ENCODE results near the gene ZHX3.
A peak's percentile ranks its signal among the peaks of the same experiment; 100 is the strongest.

The ZHX3 gene

DNA sequence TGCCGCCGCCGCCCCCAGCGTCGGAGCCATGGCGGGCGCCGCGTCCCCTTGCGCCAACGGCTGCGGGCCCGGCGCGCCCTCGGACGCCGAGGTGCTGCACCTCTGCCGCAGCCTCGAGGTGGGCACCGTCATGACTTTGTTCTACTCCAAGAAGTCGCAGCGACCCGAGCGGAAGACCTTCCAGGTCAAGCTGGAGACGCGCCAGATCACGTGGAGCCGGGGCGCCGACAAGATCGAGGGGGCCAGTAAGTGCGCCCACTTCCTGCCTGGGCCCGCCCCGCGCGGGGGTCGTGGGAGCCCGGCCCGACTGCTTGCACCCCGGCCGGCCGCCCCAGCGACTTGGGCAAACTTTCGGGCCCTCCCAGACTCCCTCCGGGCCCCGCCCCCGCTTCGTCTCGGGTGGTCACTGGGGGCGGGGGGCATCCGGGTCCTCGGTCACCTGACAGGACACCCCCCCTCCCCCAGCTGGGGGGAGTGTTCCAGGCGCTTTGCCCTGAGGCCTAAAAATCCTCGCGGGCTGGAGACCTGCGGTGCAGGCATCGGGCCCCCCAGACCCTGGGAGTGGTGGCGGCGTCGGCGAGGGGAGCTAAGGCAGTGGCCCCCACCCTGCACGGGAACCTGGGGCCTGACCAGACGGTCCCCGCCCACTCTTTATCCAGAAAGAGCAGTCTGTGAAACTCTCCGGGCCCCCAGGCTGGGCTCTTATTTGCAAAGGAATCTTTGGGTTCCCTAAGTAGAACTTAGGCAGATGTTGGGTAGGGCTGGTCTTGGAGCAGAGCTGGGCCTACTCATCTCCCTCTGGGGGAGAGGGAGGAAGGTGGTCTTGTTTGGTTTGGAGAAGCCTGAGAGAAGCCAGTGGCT, 179.7 kb downstream of the ZHX3 start:
- TF ChIP-seq CTCF (IDR thresholded peaks at IDR 0.05) = no peak

GRCh38 chr20:41136680-41137613, 180.6 kb downstream of the ZHX3 start, which contains the start of gene PLCG1:
Gene PLCG1, plus strand, starts transcription at chr20:41137543. Its CDS starts 99 bp downstream, at chr20:41137642.
- TF ChIP-seq CTCF (IDR thresholded peaks at IDR 0.05) = no peak

- TF ChIP-seq CTCF (IDR thresholded peaks at IDR 0.05) = no peak
These were observed 181.4 kb downstream of the ZHX3 start for GRCh38 chr20:41135888-41136679.

- peak; percentile 79 for TF ChIP-seq CTCF (IDR thresholded peaks at IDR 0.05)
These were observed 182.2 kb downstream of the ZHX3 start for GRCh38 chr20:41135187-41135887.

GRCh38 chr20:41134362-41135186, 183.0 kb downstream of the ZHX3 start:
- no peak for TF ChIP-seq CTCF (IDR thresholded peaks at IDR 0.05)

DNA sequence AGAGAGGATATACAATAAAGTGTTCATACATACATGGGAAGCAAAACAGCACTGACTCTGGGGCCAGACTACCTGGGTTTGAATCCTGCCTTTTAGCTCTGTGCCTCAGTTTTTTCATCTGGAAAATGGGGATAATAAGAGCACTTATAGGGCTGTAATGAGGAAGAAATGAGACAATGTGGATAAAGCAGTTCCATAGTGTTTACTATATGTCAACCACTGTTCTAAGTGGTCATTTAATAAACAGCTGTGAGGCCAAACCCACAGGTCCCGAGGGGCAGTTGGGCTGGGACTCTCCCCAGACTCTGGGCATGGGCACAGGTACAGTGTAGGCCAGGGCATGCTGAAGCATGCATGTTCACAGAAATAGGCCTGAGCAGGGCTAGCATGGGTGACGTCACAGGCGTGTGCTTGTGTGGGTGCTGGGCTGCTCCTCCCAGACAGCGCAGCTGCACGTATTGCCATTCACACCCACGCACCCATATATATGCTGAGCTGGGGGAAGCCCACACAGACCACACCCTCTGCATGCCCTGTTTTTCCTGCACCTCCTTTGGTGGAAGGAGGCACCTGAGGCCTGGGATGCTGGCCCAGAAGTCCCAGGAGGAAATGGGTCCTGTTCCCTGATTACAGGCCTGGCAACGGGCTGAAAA, 183.7 kb downstream of the ZHX3 start:
- TF ChIP-seq CTCF (IDR thresholded peaks at IDR 0.05) = no peak
